IMR-90 (cell line): Measurements from ENCODE around the gene SPTBN5. TPM values are rescaled to one million over a fixed set of nuclear protein-coding genes. Genes with fewer than 3 reads are reported as not detected.

Experiments
- ATAC-seq: fragments of 200-7000 bp; cut with Tn5 transposase; 2 replicates; pipeline ENCODE4 v1.9.1; 2020; ENCODE audit warnings: low read depth, mild to moderate bottlenecking, moderate library complexity
- BruUV-seq: library from RNA; stranded (reverse); fragments of 400-500 nt; replicated peaks from 2 replicates; lab custom pipeline; 2021; lab: Mats Ljungman, UMichigan
- CTCF ChIA-PET: fragments of 300-600 bp; formaldehyde crosslinking; extraction: SDS; loops from one replicate; lab custom pipeline; 2021; ENCODE audit warnings: antibody characterized with exemption; lab: Yijun Ruan, JAX
- POLR2A ChIA-PET: fragments of 300-600 bp; sonication (Branson Sonifier 250); formaldehyde crosslinking; loops from one replicate; lab custom pipeline; 2022; ENCODE audit warnings: antibody characterized with exemption; ENCODE audit not compliant: unreplicated experiment; lab: Charles Lee
- DNase-seq: peaks from one replicate; pipeline ENCODE4 v3.0.0; 2013
- H2AFZ ChIP-seq: replicated peaks from 2 replicates; pipeline ENCODE3; 2013; ENCODE audit warnings: low read length, mild to moderate bottlenecking; ENCODE audit not compliant: poor library complexity
- H2AK5ac ChIP-seq: 2 replicates; pipeline ENCODE4 v1.6.1; 2013; ENCODE audit warnings: low read depth, low read length, inconsistent platforms
- H2AK9ac ChIP-seq: replicated peaks from 2 replicates; pipeline ENCODE3; 2013; ENCODE audit warnings: mild to moderate bottlenecking, low read depth, low read length, moderate library complexity; ENCODE audit not compliant: poor library complexity
- H2BK120ac ChIP-seq: 2 replicates; pipeline ENCODE4 v1.6.1; 2013; ENCODE audit warnings: low read depth, low read length, inconsistent platforms
- H2BK15ac ChIP-seq: 3 replicates; pipeline ENCODE4 v1.6.1; 2013; ENCODE audit warnings: low read depth, low read length, inconsistent platforms
- H2BK20ac ChIP-seq: 2 replicates; pipeline ENCODE4 v1.6.1; 2013; ENCODE audit warnings: low read depth, mild to moderate bottlenecking, inconsistent platforms, low read length, moderate library complexity
- H2BK5ac ChIP-seq: 2 replicates; pipeline ENCODE4 v1.6.1; 2013; ENCODE audit warnings: mild to moderate bottlenecking, low read depth, low read length, inconsistent platforms; ENCODE audit not compliant: poor library complexity, severe bottlenecking
- H3K14ac ChIP-seq: replicated peaks from 2 replicates; pipeline ENCODE4 v1.6.1; 2013; ENCODE audit warnings: low read depth, low read length, inconsistent platforms
- H3K18ac ChIP-seq: 2 replicates; pipeline ENCODE4 v1.6.1; 2013; ENCODE audit warnings: low read depth, low read length, control low read depth
- H3K23ac ChIP-seq: 2 replicates; pipeline ENCODE4 v1.6.1; 2013; ENCODE audit warnings: low read depth, low read length, inconsistent platforms
- H3K27ac ChIP-seq: 2 replicates; pipeline ENCODE4 v1.5.1; 2013; ENCODE audit warnings: mild to moderate bottlenecking, control low read depth, low read length; ENCODE audit not compliant: insufficient read depth
- H3K27me3 ChIP-seq: 2 replicates; pipeline ENCODE4 v1.6.1; 2013; ENCODE audit warnings: low read length; ENCODE audit not compliant: control insufficient read depth, insufficient read depth
- H3K36me3 ChIP-seq: 2 replicates; pipeline ENCODE4 v1.6.1; 2013; ENCODE audit warnings: low read length, mixed read lengths; ENCODE audit not compliant: control insufficient read depth, insufficient read depth
- H3K4ac ChIP-seq: 2 replicates; pipeline ENCODE4 v1.6.1; 2013; ENCODE audit warnings: low read depth, low read length, inconsistent platforms
- H3K4me1 ChIP-seq: 2 replicates; pipeline ENCODE4 v1.6.1; 2013; ENCODE audit warnings: low read length, mixed read lengths; ENCODE audit not compliant: control insufficient read depth, insufficient read depth
- H3K4me2 ChIP-seq: 2 replicates; pipeline ENCODE4 v1.6.1; 2013; ENCODE audit warnings: low read depth, mild to moderate bottlenecking, control low read depth, low read length, moderate library complexity
- H3K4me3 ChIP-seq: 2 replicates; pipeline ENCODE4 v1.5.1; 2013; ENCODE audit warnings: low read depth, mild to moderate bottlenecking, control low read depth, low read length, moderate library complexity; ENCODE audit not compliant: insufficient read depth
- H3K56ac ChIP-seq: 2 replicates; pipeline ENCODE4 v1.6.1; 2013; ENCODE audit warnings: low read length, inconsistent platforms; ENCODE audit not compliant: insufficient read depth; ENCODE audit errors: extremely low read depth
- H3K79me1 ChIP-seq, 2 experiments: 2 replicates each; pipeline ENCODE4 v1.6.1; 2013; ENCODE audit warnings: low read length in 2 of 2, inconsistent platforms in 1 of 2, low read depth in 1 of 2
- H3K9ac ChIP-seq: 2 replicates; pipeline ENCODE4 v1.6.1; 2013; ENCODE audit warnings: low read depth, low read length, control low read depth
- H3K9me1 ChIP-seq: 2 replicates; pipeline ENCODE4 v1.6.1; 2013; ENCODE audit warnings: low read length, inconsistent platforms; ENCODE audit not compliant: insufficient read depth
- H3K9me3 ChIP-seq: 2 replicates; pipeline ENCODE4 v1.6.1; 2013; ENCODE audit warnings: low read length; ENCODE audit not compliant: control insufficient read depth, insufficient read depth
- H4K20me1 ChIP-seq: 2 replicates; pipeline ENCODE4 v1.6.1; 2013; ENCODE audit warnings: low read length, inconsistent platforms; ENCODE audit not compliant: insufficient read depth
- H4K5ac ChIP-seq: 2 replicates; pipeline ENCODE4 v1.6.1; 2013; ENCODE audit warnings: mild to moderate bottlenecking, low read depth, low read length, control low read depth
- H4K8ac ChIP-seq, 2 experiments: 2 replicates each; pipeline ENCODE4 v1.6.1; 2013; ENCODE audit warnings: low read depth in 2 of 2, low read length in 2 of 2, control low read depth in 1 of 2, inconsistent platforms in 1 of 2
- H4K91ac ChIP-seq: 2 replicates; pipeline ENCODE4 v1.6.1; 2013; ENCODE audit warnings: low read depth, low read length, inconsistent platforms; ENCODE audit not compliant: insufficient read depth
- BHLHE40 ChIP-seq: fragments of 150-350 bp; IDR thresholded peaks from 2 replicates; pipeline ENCODE4 v1.6.1; 2016; ENCODE audit warnings: mild to moderate bottlenecking, low read depth, low read length
- CEBPB ChIP-seq: IDR thresholded peaks from 2 replicates; pipeline ENCODE4 v1.6.1; 2012; ENCODE audit warnings: low read depth, low read length, improper control_type of control experiment
- CHD1 ChIP-seq: IDR thresholded peaks from 2 replicates; pipeline ENCODE4 v1.6.1; 2012; ENCODE audit warnings: low read depth, low read length, improper control_type of control experiment
- ELK1 ChIP-seq: fragments of 150-350 bp; IDR thresholded peaks from 2 replicates; pipeline ENCODE4 v1.6.1; 2016; ENCODE audit warnings: low read depth, mild to moderate bottlenecking, low read length, moderate library complexity, borderline replicate concordance
- FOS ChIP-seq: fragments of 150-350 bp; IDR thresholded peaks from 2 replicates; pipeline ENCODE4 v1.6.1; 2016; ENCODE audit warnings: low read depth, low read length
- MAFK ChIP-seq: IDR thresholded peaks from 2 replicates; pipeline ENCODE4 v1.6.1; 2012; ENCODE audit warnings: low read depth, low read length, improper control_type of control experiment
- MAZ ChIP-seq: IDR thresholded peaks from 2 replicates; pipeline ENCODE4 v1.6.1; 2012; ENCODE audit warnings: low read depth, mild to moderate bottlenecking, low read length, improper control_type of control experiment, moderate library complexity, borderline replicate concordance
- MXI1 ChIP-seq: IDR thresholded peaks from 2 replicates; pipeline ENCODE4 v1.6.1; 2012; ENCODE audit warnings: low read depth, mild to moderate bottlenecking, low read length, moderate library complexity, borderline replicate concordance
- NFE2L2 ChIP-seq: fragments of 150-350 bp; IDR thresholded peaks from 2 replicates; pipeline ENCODE4 v1.6.1; 2016; ENCODE audit warnings: low read depth, mild to moderate bottlenecking, low read length
- POLR2A ChIP-seq: IDR thresholded peaks from 2 replicates; pipeline ENCODE4 v1.6.1; 2012; ENCODE audit warnings: mild to moderate bottlenecking, low read depth, low read length
- RAD21 ChIP-seq: IDR thresholded peaks from 2 replicates; pipeline ENCODE4 v1.6.1; 2012; ENCODE audit warnings: low read length, improper control_type of control experiment
- RCOR1 ChIP-seq: IDR thresholded peaks from 2 replicates; pipeline ENCODE4 v1.6.1; 2012; ENCODE audit warnings: mild to moderate bottlenecking, low read length, improper control_type of control experiment; ENCODE audit not compliant: insufficient replicate concordance
- RFX5 ChIP-seq: IDR thresholded peaks from 2 replicates; pipeline ENCODE4 v1.8.0; 2012; ENCODE audit warnings: low read depth, mild to moderate bottlenecking, low read length, moderate library complexity
- SMC3 ChIP-seq: fragments of 150-350 bp; IDR thresholded peaks from 2 replicates; pipeline ENCODE4 v1.6.1; 2016; ENCODE audit warnings: low read depth, mild to moderate bottlenecking, antibody characterized with exemption, low read length, moderate library complexity
- USF2 ChIP-seq: fragments of 150-350 bp; IDR thresholded peaks from 2 replicates; pipeline ENCODE4 v1.6.1; 2017; ENCODE audit warnings: mild to moderate bottlenecking, antibody characterized with exemption, low read length, low read depth
- WGBS, 2 experiments: methylation state at CpG; one replicate each; pipeline versions ENCODE4 v1.1.5 to v1.1.7; 2013; ENCODE audit warnings: missing lambda C conversion rate in 2 of 2; ENCODE audit not compliant: insufficient read length in 1 of 2; ENCODE audit errors: extremely low coverage in 2 of 2; 5-methylcytosine and 5-hydroxymethylcytosine counted together
- dilution Hi-C: fragments of 300-500 bp; cut with HindIII; formaldehyde crosslinking; loops from one replicate; pipeline ENCODE4 v1.14.3; 2018; ENCODE audit warnings: low sequenced_read_pairs; ENCODE audit not compliant: unreplicated experiment
- in situ Hi-C: fragments of 300-500 bp; cut with MboI; formaldehyde crosslinking; loops from 3 replicates; pipeline ENCODE4 v1.14.3; 2019; ENCODE audit warnings: low sequenced_read_pairs, inconsistent platforms, mixed read lengths
- intact Hi-C: fragments of 100-400 bp; cut with micrococcal nuclease; formaldehyde crosslinking; loops from 2 replicates; pipeline ENCODE4 v1.10.0; 2022
- polyA plus RNA-seq, 3 experiments: library from polyadenylated mRNA; depleted of rRNA; stranded (reverse); fragments of >200 nt; gene quantifications; 2 replicates each; pipeline ENCODE4 v1.2.3, GENCODE V29; 2012; ENCODE audit warnings: low replicate concordance in 1 of 3
- total RNA-seq: library from RNA; depleted of rRNA; stranded (reverse); fragments of >200 nt; gene quantifications from 2 replicates; pipeline ENCODE4 v1.2.3, GENCODE V29; 2012
- TF ChIP-seq, protein P1 (sequence below): conservative IDR thresholded peaks from 2 replicates; pipeline ENCODE4 v1.5.1; 2012; ENCODE audit warnings: mild to moderate bottlenecking, low read depth, low read length, improper control_type of control experiment

Gene SPTBN5
- total and polyA plus RNA-seq, 2 of the 4 experiments (the other 2 are of a cell fraction) = under 0.01 to 0.38 TPM

DNA sequence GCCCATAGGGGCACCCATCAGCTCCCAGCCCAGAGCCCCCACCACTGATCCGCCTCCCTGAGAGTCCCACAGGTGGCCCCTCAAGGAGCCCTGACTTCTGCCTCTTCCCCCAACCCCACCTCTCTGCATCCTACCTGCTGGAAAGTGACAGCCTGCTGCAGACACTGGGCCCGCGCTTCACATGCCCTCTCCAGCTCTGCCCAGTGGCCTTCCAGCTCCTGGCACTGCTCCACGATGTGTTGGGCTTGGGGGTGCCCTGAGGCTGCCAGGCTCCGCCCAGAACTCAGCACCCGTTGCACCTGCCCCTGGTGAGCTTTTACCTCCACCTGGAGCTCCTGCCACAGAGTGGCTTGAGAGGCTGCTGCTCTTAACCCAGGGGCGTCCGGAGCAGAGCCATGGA lies 20.1 kb downstream of the SPTBN5 start:
- Histone ChIP-seq H3K36me3 (no peaks in the 10 kb centered on the region), H3K27ac (no peak overlapping the region), H2BK15ac (no peak overlapping the region), H3K9ac (no peak overlapping the region), H2BK5ac (no peak overlapping the region), H3K79me1 (no peaks in the 10 kb centered on the region), H3K4me1 (peaks cover 2% of the 10 kb centered on the region; the same call in 1 of the 2 replicates), H2AFZ (no peak overlapping the region), H4K8ac (no peak overlapping the region), H2BK120ac (no peak overlapping the region), H2BK20ac (no peak overlapping the region), H4K20me1 (peaks cover 3% of the 10 kb centered on the region; the same call in 1 of the 2 replicates), H3K9me3 (no peaks in the 10 kb centered on the region), H3K4me2 (no peak overlapping the region), H3K18ac (no peak overlapping the region), H2AK5ac (no peak overlapping the region), H3K4ac (no peak overlapping the region), H4K91ac (no peak overlapping the region), H3K9me1 (0 out of 2 replicates have a peak, but pooled peaks cover 2% of the 10 kb centered on the region), H3K23ac (no peak overlapping the region), H3K4me3 (no peak overlapping the region), H3K27me3 (peaks cover 21% of the 10 kb centered on the region; the same call in 1 of the 2 replicates), H4K5ac (no peak overlapping the region), H2AK9ac (no peak overlapping the region), H3K14ac (no peak overlapping the region), H3K56ac (no peak overlapping the region)
- BruUV-seq = no TSS peak
- 89% methylated on average over 7 of the region's 8 CpGs; no CpG with 5 or more reads in 1 of the 2 experiments for WGBS, 2 experiments
- ChIA-PET CTCF (no interaction called here), POLR2A (no interaction called here)
- dilution Hi-C loops = no loop called here
- TF ChIP-seq MAZ (no peak), USF2 (no peak), ELK1 (no peak), CHD1 (no peak), SMC3 (no peak), FOS (no peak), MAFK (no peak), RCOR1 (no peak), MXI1 (no peak), RAD21 (no peak), BHLHE40 (no peak), NFE2L2 (no peak), POLR2A (no peak), RFX5 (no peak), CEBPB (no peak)
- TF ChIP-seq, protein P1, sequence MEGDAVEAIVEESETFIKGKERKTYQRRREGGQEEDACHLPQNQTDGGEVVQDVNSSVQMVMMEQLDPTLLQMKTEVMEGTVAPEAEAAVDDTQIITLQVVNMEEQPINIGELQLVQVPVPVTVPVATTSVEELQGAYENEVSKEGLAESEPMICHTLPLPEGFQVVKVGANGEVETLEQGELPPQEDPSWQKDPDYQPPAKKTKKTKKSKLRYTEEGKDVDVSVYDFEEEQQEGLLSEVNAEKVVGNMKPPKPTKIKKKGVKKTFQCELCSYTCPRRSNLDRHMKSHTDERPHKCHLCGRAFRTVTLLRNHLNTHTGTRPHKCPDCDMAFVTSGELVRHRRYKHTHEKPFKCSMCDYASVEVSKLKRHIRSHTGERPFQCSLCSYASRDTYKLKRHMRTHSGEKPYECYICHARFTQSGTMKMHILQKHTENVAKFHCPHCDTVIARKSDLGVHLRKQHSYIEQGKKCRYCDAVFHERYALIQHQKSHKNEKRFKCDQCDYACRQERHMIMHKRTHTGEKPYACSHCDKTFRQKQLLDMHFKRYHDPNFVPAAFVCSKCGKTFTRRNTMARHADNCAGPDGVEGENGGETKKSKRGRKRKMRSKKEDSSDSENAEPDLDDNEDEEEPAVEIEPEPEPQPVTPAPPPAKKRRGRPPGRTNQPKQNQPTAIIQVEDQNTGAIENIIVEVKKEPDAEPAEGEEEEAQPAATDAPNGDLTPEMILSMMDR = no peak
- DNase-seq = no peak
- no peak for ATAC-seq
- in situ Hi-C loops = no loop called here
- intact Hi-C loops = no loop called here
